Liver (tissue), 9 donors: ENCODE results near the gene TMSB4X. TPM values are rescaled to one million over a fixed set of nuclear protein-coding genes. Genes with fewer than 3 reads are reported as not detected.

Experiments used
- DNase-seq: peaks from one replicate; pipeline ENCODE4 v3.0.0-alpha.2; 2017; ENCODE audit warnings: low spot score
- H3K27ac ChIP-seq, 2 donors: one replicate each; pipeline ENCODE4 v1.7.0; 2013; ENCODE audit warnings: inconsistent platforms in 2 of 2, low read length in 2 of 2, control low read depth in 1 of 2, low read depth in 1 of 2, mild to moderate bottlenecking in 1 of 2
- H3K27me3 ChIP-seq, 4 donors: one replicate each; pipeline versions ENCODE4 v1.6.1 to v1.7.0; 2013; ENCODE audit warnings: low read length in 3 of 4, inconsistent platforms in 1 of 4, mild to moderate bottlenecking in 1 of 4, moderate library complexity in 1 of 4; ENCODE audit not compliant: control insufficient read depth in 4 of 4, insufficient read depth in 4 of 4
- H3K36me3 ChIP-seq, 4 donors: one replicate each; pipeline versions ENCODE4 v1.6.1 to v1.7.0; 2013; ENCODE audit warnings: low read length in 3 of 4, mild to moderate bottlenecking in 3 of 4, low read depth in 1 of 4, moderate library complexity in 1 of 4; ENCODE audit not compliant: control insufficient read depth in 4 of 4, insufficient read depth in 3 of 4
- H3K4me1 ChIP-seq, 4 donors: one replicate each; pipeline versions ENCODE4 v1.6.1 to v1.7.0; 2013; ENCODE audit warnings: low read length in 3 of 4, mild to moderate bottlenecking in 3 of 4, moderate library complexity in 1 of 4; ENCODE audit not compliant: control insufficient read depth in 4 of 4, insufficient read depth in 4 of 4
- H3K4me3 ChIP-seq, 3 donors: one replicate each; pipeline versions ENCODE4 v1.6.1 to v1.7.0; 2013; ENCODE audit warnings: low read length in 3 of 3, control low read depth in 1 of 3, low read depth in 1 of 3, mild to moderate bottlenecking in 1 of 3
- H3K9ac ChIP-seq, 2 donors: one replicate each; pipeline ENCODE4 v1.7.0; 2013; ENCODE audit warnings: low read length in 2 of 2, mild to moderate bottlenecking in 2 of 2, moderate library complexity in 2 of 2, control low read depth in 1 of 2, low read depth in 1 of 2
- H3K9me3 ChIP-seq, 4 donors: one replicate each; pipeline versions ENCODE4 v1.6.1 to v1.7.0; 2013; ENCODE audit warnings: low read length in 3 of 4; ENCODE audit not compliant: control insufficient read depth in 4 of 4
- ATF3 ChIP-seq: IDR thresholded peaks from 2 replicates; pipeline ENCODE4 v1.6.1; 2016; ENCODE audit warnings: antibody characterized with exemption
- EGR1 ChIP-seq, 2 donors: IDR thresholded peaks; 2 replicates each; pipeline ENCODE4 v1.6.1; 2016 to 2018; ENCODE audit warnings: antibody characterized with exemption in 2 of 2, low read depth in 2 of 2
- FOXA1 ChIP-seq: IDR thresholded peaks from 2 replicates; pipeline ENCODE4 v1.6.1; 2016; ENCODE audit warnings: antibody characterized with exemption
- FOXA2 ChIP-seq: IDR thresholded peaks from 2 replicates; pipeline ENCODE4 v1.6.1; 2016; ENCODE audit warnings: antibody characterized with exemption
- GABPA ChIP-seq, 2 donors: IDR thresholded peaks in 1 of 2; conservative IDR thresholded peaks in 1 of 2; 2 replicates each; pipeline ENCODE4 v1.6.1; 2016; ENCODE audit warnings: antibody characterized with exemption in 2 of 2, mild to moderate bottlenecking in 1 of 2, moderate library complexity in 1 of 2
- HNF4A ChIP-seq, 2 donors: conservative IDR thresholded peaks; 2 replicates each; pipeline ENCODE4 v1.6.1; 2016; ENCODE audit warnings: antibody characterized with exemption in 2 of 2, mild to moderate bottlenecking in 2 of 2
- HNF4G ChIP-seq: IDR thresholded peaks from 2 replicates; pipeline ENCODE4 v1.6.1; 2016; ENCODE audit warnings: antibody characterized with exemption
- JUND ChIP-seq, 2 donors: IDR thresholded peaks; 2 replicates each; pipeline ENCODE4 v1.6.1; 2016; ENCODE audit warnings: antibody characterized with exemption in 2 of 2
- MAX ChIP-seq: IDR thresholded peaks from 2 replicates; pipeline ENCODE4 v1.6.1; 2016; ENCODE audit warnings: antibody characterized with exemption
- NR2F2 ChIP-seq: IDR thresholded peaks from 2 replicates; pipeline ENCODE4 v1.6.1; 2016; ENCODE audit warnings: antibody characterized with exemption
- RAD21 ChIP-seq, 2 donors: IDR thresholded peaks; 2 replicates each; pipeline ENCODE4 v1.6.1; 2016; ENCODE audit warnings: antibody characterized with exemption in 2 of 2, mild to moderate bottlenecking in 2 of 2
- REST ChIP-seq: IDR thresholded peaks from 2 replicates; pipeline ENCODE4 v1.6.1; 2016; ENCODE audit warnings: antibody characterized with exemption, mild to moderate bottlenecking
- RXRA ChIP-seq, 2 donors: IDR thresholded peaks; 2 replicates each; pipeline ENCODE4 v1.6.1; 2017 to 2018; ENCODE audit warnings: antibody characterized with exemption in 2 of 2, mild to moderate bottlenecking in 1 of 2
- SP1 ChIP-seq: IDR thresholded peaks from 2 replicates; pipeline ENCODE4 v1.6.1; 2018; ENCODE audit warnings: antibody characterized with exemption, mild to moderate bottlenecking
- TAF1 ChIP-seq: conservative IDR thresholded peaks from 2 replicates; pipeline ENCODE4 v1.6.1; 2016; ENCODE audit warnings: antibody characterized with exemption, mild to moderate bottlenecking
- YY1 ChIP-seq: IDR thresholded peaks from 2 replicates; pipeline ENCODE4 v1.6.1; 2016; ENCODE audit warnings: antibody characterized with exemption, mild to moderate bottlenecking
- WGBS: extraction: QIAGEN DNeasy Blood & Tissue Kit; methylation state at CpG from one replicate; pipeline ENCODE4 v1.1.7; 2013; 5-methylcytosine and 5-hydroxymethylcytosine counted together
- polyA plus RNA-seq, 2 donors: library from polyadenylated mRNA; stranded (reverse) in 1 of 2; unstranded in 1 of 2; fragments of 200-250 nt in 1 of 2; fragments of >200 nt in 1 of 2; fragmentation: Nextera tagmentation in 1 of 2; extraction: Ambion mirVana in 1 of 2; gene quantifications; one replicate each; pipeline versions ENCODE4 v1.2.1 to v1.2.3, GENCODE V29; 2013 to 2015
- total RNA-seq, 2 donors: library from RNA; depleted of rRNA; stranded (reverse); fragments of >200 nt; gene quantifications; one replicate each; pipeline ENCODE4 v1.2.3, GENCODE V29; 2014
- TF ChIP-seq, protein P1 (sequence below): fragments of 150-350 bp; IDR thresholded peaks from 2 replicates; pipeline ENCODE4 v1.5.1; 2017; ENCODE audit warnings: improper control_type of control experiment, low read depth, low read length; ENCODE audit not compliant: missing input control
- TF ChIP-seq, protein P2 (sequence below): IDR thresholded peaks from 2 replicates; pipeline ENCODE4 v1.6.1; 2016; ENCODE audit warnings: antibody characterized with exemption
- donor health status: healthy.
- donor health status: healthy.
- donor health status: healthy.
- donor health status: healthy.
- donor health status: healthy.

Gene TMSB4X
- total and polyA plus RNA-seq, 4 donors, result 658 to 1,704 (median 816) TPM

DNA sequence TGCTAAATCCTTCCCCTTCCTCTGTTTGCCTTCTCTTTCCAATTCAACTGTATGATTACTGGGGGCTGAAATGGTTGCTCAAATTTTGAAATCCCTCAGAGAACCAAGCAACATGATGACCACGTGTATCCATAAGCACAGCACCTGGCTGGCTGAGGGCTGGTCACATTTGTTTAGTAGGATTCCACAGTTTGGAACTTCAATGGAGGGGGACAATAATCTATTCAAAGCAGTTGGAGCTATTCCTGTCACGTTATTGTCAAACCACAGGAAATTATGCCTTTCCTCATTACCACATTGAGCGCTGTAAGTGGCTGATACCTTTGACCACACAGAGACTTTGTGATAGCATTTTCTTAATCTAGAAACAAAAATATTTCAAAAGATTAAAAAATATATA lies 7.0 kb downstream of the TMSB4X start:
- H3K27ac ChIP-seq, result no peak overlapping the region
- no peak for DNase-seq
- no peak overlapping the region for H3K4me3 ChIP-seq
- TF ChIP-seq SP1, result no peak
- TF ChIP-seq MAX, result no peak
- TF ChIP-seq NR2F2, result no peak
- TF ChIP-seq HNF4A (conservative IDR thresholded peaks at IDR 0.05), result no peak
- no peak for TF ChIP-seq RXRA (IDR thresholded peaks at IDR 0.05)
- TF ChIP-seq EGR1 (IDR thresholded peaks at IDR 0.05; ENCODE audit: low read depth in 2 of 2), result no peak
- TF ChIP-seq ATF3, result no peak
- TF ChIP-seq HNF4G, result no peak
- TF ChIP-seq FOXA1, result no peak
- TF ChIP-seq, protein P1, sequence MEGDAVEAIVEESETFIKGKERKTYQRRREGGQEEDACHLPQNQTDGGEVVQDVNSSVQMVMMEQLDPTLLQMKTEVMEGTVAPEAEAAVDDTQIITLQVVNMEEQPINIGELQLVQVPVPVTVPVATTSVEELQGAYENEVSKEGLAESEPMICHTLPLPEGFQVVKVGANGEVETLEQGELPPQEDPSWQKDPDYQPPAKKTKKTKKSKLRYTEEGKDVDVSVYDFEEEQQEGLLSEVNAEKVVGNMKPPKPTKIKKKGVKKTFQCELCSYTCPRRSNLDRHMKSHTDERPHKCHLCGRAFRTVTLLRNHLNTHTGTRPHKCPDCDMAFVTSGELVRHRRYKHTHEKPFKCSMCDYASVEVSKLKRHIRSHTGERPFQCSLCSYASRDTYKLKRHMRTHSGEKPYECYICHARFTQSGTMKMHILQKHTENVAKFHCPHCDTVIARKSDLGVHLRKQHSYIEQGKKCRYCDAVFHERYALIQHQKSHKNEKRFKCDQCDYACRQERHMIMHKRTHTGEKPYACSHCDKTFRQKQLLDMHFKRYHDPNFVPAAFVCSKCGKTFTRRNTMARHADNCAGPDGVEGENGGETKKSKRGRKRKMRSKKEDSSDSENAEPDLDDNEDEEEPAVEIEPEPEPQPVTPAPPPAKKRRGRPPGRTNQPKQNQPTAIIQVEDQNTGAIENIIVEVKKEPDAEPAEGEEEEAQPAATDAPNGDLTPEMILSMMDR, result no peak
- no peak for TF ChIP-seq RAD21 (IDR thresholded peaks at IDR 0.05)
- no peak for TF ChIP-seq REST
- H3K9ac ChIP-seq, result no peak overlapping the region
- H3K27me3 ChIP-seq, result no peaks in the 10 kb centered on the region
- H3K9me3 ChIP-seq, result no peaks in the 10 kb centered on the region
- no peaks in the 10 kb centered on the region for H3K36me3 ChIP-seq
- H3K4me1 ChIP-seq, result peaks cover 0 to 7% (median 0%) of the 10 kb centered on the region in 4 donors
- 71% methylated on average over 3 of the region's 3 CpGs for WGBS

DNA sequence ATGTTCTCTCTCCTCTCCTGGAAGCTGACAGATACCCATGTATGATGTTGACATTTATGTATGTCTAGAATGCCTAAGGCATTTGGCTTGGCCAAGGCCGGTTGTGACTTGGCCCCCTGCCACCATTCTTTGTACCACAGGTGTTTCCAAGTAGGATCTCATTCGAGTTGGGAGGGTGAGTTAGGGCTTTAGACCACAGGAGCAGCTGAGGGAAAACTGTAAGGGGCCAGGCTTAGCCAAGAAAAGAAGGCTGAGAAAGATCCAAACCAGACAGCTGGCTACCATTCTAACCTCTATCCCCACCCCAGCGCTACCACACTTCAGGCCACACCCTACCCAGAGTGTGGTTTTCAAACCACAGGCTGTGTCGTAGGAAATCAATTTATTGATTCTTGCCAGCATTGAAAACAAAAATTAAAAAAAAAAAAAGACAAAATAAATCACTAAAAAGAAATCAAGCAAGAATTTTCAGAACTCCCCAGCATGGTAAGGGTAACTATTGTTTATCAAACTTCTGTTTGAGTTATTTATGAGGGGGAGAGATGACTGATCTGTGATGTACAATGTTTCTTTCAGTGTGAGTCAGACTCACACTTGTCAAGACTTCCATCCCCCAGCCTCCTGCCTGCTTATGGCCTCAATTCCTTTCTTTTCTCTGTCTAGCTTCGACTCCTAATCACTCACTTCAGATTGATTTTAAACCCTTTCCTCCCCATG lies 9.9 kb downstream of the TMSB4X start:
- H3K36me3 ChIP-seq, result no peaks in the 10 kb centered on the region
- no peak overlapping the region for H3K27ac ChIP-seq
- no peak overlapping the region for H3K4me3 ChIP-seq
- no peaks in the 10 kb centered on the region for H3K9me3 ChIP-seq
- H3K27me3 ChIP-seq, result no peaks in the 10 kb centered on the region
- 40% methylated on average over 5 of the region's 5 CpGs for WGBS
- peaks cover 4 to 20% (median 9%) of the 10 kb centered on the region in 4 donors for H3K4me1 ChIP-seq
- H3K9ac ChIP-seq, result no peak overlapping the region
- no peak for DNase-seq
- TF ChIP-seq ATF3 (no peak), EGR1 (IDR thresholded peaks at IDR 0.05; ENCODE audit: low read depth in 2 of 2) (no peak), RXRA (IDR thresholded peaks at IDR 0.05) (no peak), TAF1 (no peak), JUND (IDR thresholded peaks at IDR 0.05) (no peak), YY1 (no peak), RAD21 (IDR thresholded peaks at IDR 0.05) (no peak), GABPA (IDR thresholded peaks at IDR 0.05 in 1 of 2, conservative IDR thresholded peaks at IDR 0.05 in 1 of 2) (no peak), NR2F2 (no peak), FOXA1 (no peak), MAX (no peak), HNF4G (no peak), FOXA2 (no peak)
- TF ChIP-seq, protein P1, result no peak
- TF ChIP-seq, protein P2, sequence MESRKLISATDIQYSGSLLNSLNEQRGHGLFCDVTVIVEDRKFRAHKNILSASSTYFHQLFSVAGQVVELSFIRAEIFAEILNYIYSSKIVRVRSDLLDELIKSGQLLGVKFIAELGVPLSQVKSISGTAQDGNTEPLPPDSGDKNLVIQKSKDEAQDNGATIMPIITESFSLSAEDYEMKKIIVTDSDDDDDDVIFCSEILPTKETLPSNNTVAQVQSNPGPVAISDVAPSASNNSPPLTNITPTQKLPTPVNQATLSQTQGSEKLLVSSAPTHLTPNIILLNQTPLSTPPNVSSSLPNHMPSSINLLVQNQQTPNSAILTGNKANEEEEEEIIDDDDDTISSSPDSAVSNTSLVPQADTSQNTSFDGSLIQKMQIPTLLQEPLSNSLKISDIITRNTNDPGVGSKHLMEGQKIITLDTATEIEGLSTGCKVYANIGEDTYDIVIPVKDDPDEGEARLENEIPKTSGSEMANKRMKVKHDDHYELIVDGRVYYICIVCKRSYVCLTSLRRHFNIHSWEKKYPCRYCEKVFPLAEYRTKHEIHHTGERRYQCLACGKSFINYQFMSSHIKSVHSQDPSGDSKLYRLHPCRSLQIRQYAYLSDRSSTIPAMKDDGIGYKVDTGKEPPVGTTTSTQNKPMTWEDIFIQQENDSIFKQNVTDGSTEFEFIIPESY, result no peak
